Prostate gland (tissue), 2 donors: ENCODE results near the gene TCTA.

Experiments
- POLR2A ChIP-seq: fragments of 450-650 bp; IDR thresholded peaks from one replicate; pipeline ENCODE4 v1.6.1; 2016; ENCODE audit warnings: antibody characterized with exemption, mild to moderate bottlenecking
- POLR2AphosphoS5 ChIP-seq: sonication (generic); formaldehyde crosslinking; IDR thresholded peaks from one replicate; pipeline ENCODE4 v1.6.1; 2017; ENCODE audit warnings: antibody characterized with exemption
- TF ChIP-seq, protein P1 (sequence below), 4 experiments: fragments of 200-600 bp in 2 of 4; fragments of 450-650 bp in 2 of 4; sonication (generic) in 2 of 4; IDR thresholded peaks; 1 replicate in 3 of 4; 2 replicates in 1 of 4; pipeline ENCODE4 v1.5.1; 2016 to 2019; ENCODE audit warnings: antibody characterized with exemption in 4 of 4, mild to moderate bottlenecking in 2 of 4, moderate library complexity in 2 of 4

DNA sequence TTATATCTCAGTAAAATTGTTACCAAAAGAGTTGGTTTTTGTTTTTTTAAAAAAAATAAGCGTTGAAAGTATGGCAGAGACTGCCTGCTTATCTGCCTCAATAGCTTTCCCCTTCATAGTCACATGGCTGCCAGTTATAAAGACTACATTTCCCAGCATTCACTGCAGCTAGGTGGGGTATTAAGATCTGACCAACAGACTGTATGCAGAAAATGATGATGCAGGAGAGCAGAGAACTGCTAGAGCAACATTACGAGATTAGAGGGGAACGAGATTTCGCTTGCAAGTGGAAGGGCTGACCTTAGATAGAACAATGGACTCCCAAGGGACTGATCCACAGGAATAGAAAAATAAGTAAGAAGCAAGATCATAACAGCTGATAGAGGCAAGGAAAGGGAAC lies 14.8 kb upstream of the TCTA start:
- no peak for TF ChIP-seq POLR2A
- TF ChIP-seq POLR2AphosphoS5 = peak; percentile 24
- TF ChIP-seq, protein P1, sequence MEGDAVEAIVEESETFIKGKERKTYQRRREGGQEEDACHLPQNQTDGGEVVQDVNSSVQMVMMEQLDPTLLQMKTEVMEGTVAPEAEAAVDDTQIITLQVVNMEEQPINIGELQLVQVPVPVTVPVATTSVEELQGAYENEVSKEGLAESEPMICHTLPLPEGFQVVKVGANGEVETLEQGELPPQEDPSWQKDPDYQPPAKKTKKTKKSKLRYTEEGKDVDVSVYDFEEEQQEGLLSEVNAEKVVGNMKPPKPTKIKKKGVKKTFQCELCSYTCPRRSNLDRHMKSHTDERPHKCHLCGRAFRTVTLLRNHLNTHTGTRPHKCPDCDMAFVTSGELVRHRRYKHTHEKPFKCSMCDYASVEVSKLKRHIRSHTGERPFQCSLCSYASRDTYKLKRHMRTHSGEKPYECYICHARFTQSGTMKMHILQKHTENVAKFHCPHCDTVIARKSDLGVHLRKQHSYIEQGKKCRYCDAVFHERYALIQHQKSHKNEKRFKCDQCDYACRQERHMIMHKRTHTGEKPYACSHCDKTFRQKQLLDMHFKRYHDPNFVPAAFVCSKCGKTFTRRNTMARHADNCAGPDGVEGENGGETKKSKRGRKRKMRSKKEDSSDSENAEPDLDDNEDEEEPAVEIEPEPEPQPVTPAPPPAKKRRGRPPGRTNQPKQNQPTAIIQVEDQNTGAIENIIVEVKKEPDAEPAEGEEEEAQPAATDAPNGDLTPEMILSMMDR (IDR thresholded peaks at IDR 0.05) = no peak
